Mesodermal cell (in vitro differentiated cells): ENCODE measurements around the gene SLC4A5.

Experiments used
- H3K27ac ChIP-seq: 2 replicates; pipeline ENCODE4 v1.7.0; 2013; ENCODE audit warnings: mild to moderate bottlenecking, low read depth, low read length, moderate library complexity; ENCODE audit not compliant: severe bottlenecking
- H3K36me3 ChIP-seq: 2 replicates; pipeline ENCODE4 v1.7.1; 2013; ENCODE audit warnings: mild to moderate bottlenecking, low read length, moderate library complexity; ENCODE audit not compliant: control insufficient read depth, insufficient read depth
- H3K4me1 ChIP-seq: one replicate; pipeline ENCODE4 v1.7.1; 2013; ENCODE audit warnings: mild to moderate bottlenecking, low read length; ENCODE audit not compliant: insufficient read depth, control insufficient read depth, poor library complexity, severe bottlenecking
- H3K4me3 ChIP-seq: 2 replicates; pipeline ENCODE4 v1.7.0; 2013; ENCODE audit warnings: low read length, control low read depth, mild to moderate bottlenecking; ENCODE audit not compliant: insufficient read depth, poor library complexity, severe bottlenecking; ENCODE audit errors: extremely low read depth
- H3K9me3 ChIP-seq: 2 replicates; pipeline ENCODE4 v1.7.1; 2013; ENCODE audit warnings: mild to moderate bottlenecking, low read length, moderate library complexity; ENCODE audit not compliant: control insufficient read depth
- WGBS, 2 experiments: methylation state at CpG; one replicate each; pipeline ENCODE4 v1.1.5; 2013; ENCODE audit warnings: missing lambda C conversion rate in 2 of 2; ENCODE audit not compliant: insufficient coverage in 2 of 2; 5-methylcytosine and 5-hydroxymethylcytosine counted together

Gene SLC4A5

GRCh38 chr2:74183878-74184277, 159.3 kb downstream of the SLC4A5 start:
- Histone ChIP-seq H3K27ac (no peak overlapping the region), H3K36me3 (no peaks in the 10 kb centered on the region), H3K9me3 (no peaks in the 10 kb centered on the region), H3K4me3 (no peak overlapping the region), H3K4me1 (peaks cover 6% of the 10 kb centered on the region)
- WGBS, 2 experiments, result 80 to 94% methylated on average over 1 of the region's 2 CpGs

GRCh38 chr2:74181739-74182138, 161.5 kb downstream of the SLC4A5 start:
- H3K4me3 ChIP-seq, result no peak overlapping the region
- H3K36me3 ChIP-seq, result peaks cover 4% of the 10 kb centered on the region
- no peak overlapping the region for H3K27ac ChIP-seq
- no peaks in the 10 kb centered on the region for H3K9me3 ChIP-seq
- H3K4me1 ChIP-seq, result no peaks in the 10 kb centered on the region
- WGBS, 2 experiments, result 85 to 95% methylated on average over 4 of the region's 7 CpGs

GRCh38 chr2:74179063-74179865, 164.0 kb downstream of the SLC4A5 start:
- Histone ChIP-seq H3K36me3 (peaks cover 23% of the 10 kb centered on the region), H3K9me3 (no peaks in the 10 kb centered on the region), H3K27ac (no peak overlapping the region), H3K4me3 (peak overlapping the region; percentile 71), H3K4me1 (no peaks in the 10 kb centered on the region)
- WGBS, 2 experiments, result 72 to 86% methylated on average over 8 to 17 of the region's 25 CpGs

GRCh38 chr2:74178211-74179062, 164.8 kb downstream of the SLC4A5 start, which contains the start of gene MOB1A:
Gene MOB1A (minus strand): TSS chr2:74178879. CDS start chr2:74178674, 205 bp downstream.
- Histone ChIP-seq H3K4me1 (no peaks in the 10 kb centered on the region), H3K9me3 (no peaks in the 10 kb centered on the region), H3K27ac (peak within 1 kb of the TSS; percentile 96), H3K36me3 (peaks cover 25% of the 10 kb centered on the region), H3K4me3 (peak within 1 kb of the TSS; percentile 71)
- 0% methylated on average over 43 to 72 of the region's 84 CpGs for WGBS, 2 experiments

- H3K27ac ChIP-seq, result no peak overlapping the region
- H3K9me3 ChIP-seq, result no peaks in the 10 kb centered on the region
- H3K36me3 ChIP-seq, result peaks cover 31% of the 10 kb centered on the region
- H3K4me1 ChIP-seq, result no peaks in the 10 kb centered on the region
- H3K4me3 ChIP-seq, result peak overlapping the region; percentile 71
Measured at GRCh38 chr2:74177696-74178095, 165.5 kb downstream of the SLC4A5 start.

- Histone ChIP-seq H3K36me3 (peaks cover 57% of the 10 kb centered on the region), H3K4me1 (no peaks in the 10 kb centered on the region), H3K27ac (no peak overlapping the region), H3K9me3 (no peaks in the 10 kb centered on the region), H3K4me3 (no peak overlapping the region)
- WGBS, 2 experiments, result no CpG with 5 or more reads among the region's 1 CpG
Measured at GRCh38 chr2:74174909-74175308, 168.3 kb downstream of the SLC4A5 start.

- Histone ChIP-seq H3K27ac (no peak overlapping the region), H3K9me3 (no peaks in the 10 kb centered on the region), H3K36me3 (peaks cover 86% of the 10 kb centered on the region), H3K4me1 (no peaks in the 10 kb centered on the region), H3K4me3 (no peak overlapping the region)
- no CpG with 5 or more reads among the region's 2 CpGs for WGBS, 2 experiments
Measured at GRCh38 chr2:74168739-74169138, 174.5 kb downstream of the SLC4A5 start.
